Gastrocnemius medialis (tissue), 4 donors: ENCODE measurements around the gene GPAT3. TPM values are rescaled to one million over a fixed set of nuclear protein-coding genes. Genes with fewer than 3 reads are reported as not detected.

ENCODE experiments used
- ATAC-seq, 2 donors: fragments of 150-250 bp; one replicate each; pipeline ENCODE4 v1.9.1; 2016
- DNase-seq, 2 donors: peaks; one replicate each; pipeline ENCODE4 v3.0.0-alpha.2; 2019
- H3K27ac ChIP-seq, 4 donors: fragments of 200-600 bp; sonication (generic); 1 replicate in 1 of 4; 2 replicates in 3 of 4; pipeline ENCODE4 v1.5.1; 2016 to 2018; ENCODE audit warnings: mild to moderate bottlenecking in 2 of 4, moderate library complexity in 1 of 4
- H3K27me3 ChIP-seq, 3 donors: fragments of 200-600 bp; sonication (generic) in 2 of 3; 1 replicate in 1 of 3; 2 replicates in 2 of 3; pipeline versions ENCODE4 v1.5.1 to v1.6.0; 2016 to 2019; ENCODE audit warnings: mild to moderate bottlenecking in 1 of 3, moderate library complexity in 1 of 3
- H3K36me3 ChIP-seq, 2 donors: fragments of 200-600 bp; sonication (generic) in 1 of 2; one replicate each; pipeline ENCODE4 v1.5.1; 2017 to 2018
- H3K4me1 ChIP-seq, 2 donors: fragments of 200-600 bp; sonication (generic) in 1 of 2; one replicate each; pipeline ENCODE4 v1.5.1; 2016 to 2017; ENCODE audit warnings: mild to moderate bottlenecking in 2 of 2
- H3K4me3 ChIP-seq, 4 donors: fragments of 200-600 bp; sonication (generic) in 3 of 4; 1 replicate in 1 of 4; 2 replicates in 3 of 4; pipeline ENCODE4 v1.5.1; 2016 to 2019; ENCODE audit warnings: mild to moderate bottlenecking in 2 of 4
- H3K9me3 ChIP-seq, 3 donors: fragments of 200-600 bp; sonication (generic) in 2 of 3; 1 replicate in 1 of 3; 2 replicates in 2 of 3; pipeline ENCODE4 v1.5.1; 2016 to 2019
- CTCF ChIP-seq, 5 experiments: fragments of 450-650 bp in 3 of 5; fragments of 200-600 bp in 2 of 5; sonication (generic) in 2 of 5; IDR thresholded peaks in 4 of 5; conservative IDR thresholded peaks in 1 of 5; 1 replicate in 4 of 5; 2 replicates in 1 of 5; pipeline ENCODE4 v1.5.1; 2016 to 2019; ENCODE audit warnings: antibody characterized with exemption in 5 of 5, mild to moderate bottlenecking in 3 of 5, moderate library complexity in 3 of 5
- POLR2A ChIP-seq, 2 donors: fragments of 450-650 bp; IDR thresholded peaks; one replicate each; pipeline ENCODE4 v1.6.1; 2017; ENCODE audit warnings: antibody characterized with exemption in 2 of 2, mild to moderate bottlenecking in 2 of 2, moderate library complexity in 2 of 2
- in situ Hi-C, 4 donors: fragments of 200-750 bp; cut with MboI; loops; one replicate each; pipeline versions ENCODE4 v1.15.0 to v1.8.0; 2017; ENCODE audit warnings: low sequenced_read_pairs in 4 of 4
- intact Hi-C: fragments of 100-400 bp; cut with DNase I; formaldehyde crosslinking; loops from one replicate; pipeline ENCODE4 v1.15.1; 2023; ENCODE audit warnings: low total_unique reads
- total RNA-seq, 4 donors: library from RNA; depleted of rRNA; stranded (reverse); fragments of >200 nt; gene quantifications; one replicate each; pipeline versions ENCODE4 v1.1.0 to v1.2.3, GENCODE V29; 2016

GPAT3 gene
- total RNA-seq, 4 donors from 2014 or later = 9.5 to 183 (median 26.5) TPM

GRCh38 chr4:83548151-83548905, 12.4 kb downstream of the GPAT3 start:
- no peak for TF ChIP-seq POLR2A (IDR thresholded peaks at IDR 0.05)
- DNase-seq (peak; percentile 86 to 92), ATAC-seq (peak; percentile 84 to 85)
- Histone ChIP-seq H3K27me3 (no peaks in the 10 kb centered on the region), H3K9me3 (no peaks in the 10 kb centered on the region), H3K4me1 (peaks cover 40 to 66% of the 10 kb centered on the region in 2 donors), H3K36me3 (no peaks in the 10 kb centered on the region), H3K4me3 (peak overlapping the region in 1 of 4 donors; percentile 29), H3K27ac (peak overlapping the region; percentile 95 to 99 (median 98))
- in situ Hi-C loops (no loop called here), intact Hi-C loops (no loop called here)

- H3K27me3 ChIP-seq = no peaks in the 10 kb centered on the region
- H3K9me3 ChIP-seq = no peaks in the 10 kb centered on the region
- TF ChIP-seq POLR2A (IDR thresholded peaks at IDR 0.05) (no peak), CTCF (IDR thresholded peaks at IDR 0.05 in 4 of 5, conservative IDR thresholded peaks at IDR 0.05 in 1 of 5) (no peak)
- in situ Hi-C loops (no loop called here), intact Hi-C loops (no loop called here)
- H3K36me3 ChIP-seq = no peaks in the 10 kb centered on the region
- H3K27ac ChIP-seq = peak overlapping the region in 3 of 4 donors; percentile 36 to 64 (median 48)
- ATAC-seq = no peak
- H3K4me1 ChIP-seq = peaks cover 46 to 61% of the 10 kb centered on the region in 2 donors
- no peak overlapping the region for H3K4me3 ChIP-seq
- no peak for DNase-seq
These were observed 16.2 kb downstream of the GPAT3 start for GRCh38 chr4:83552083-83552482.

- Histone ChIP-seq H3K27ac (peak overlapping the region; percentile 6 to 64 (median 42)), H3K36me3 (no peaks in the 10 kb centered on the region), H3K27me3 (no peaks in the 10 kb centered on the region), H3K4me1 (peaks cover 41 to 64% of the 10 kb centered on the region in 2 donors), H3K9me3 (no peaks in the 10 kb centered on the region), H3K4me3 (no peak overlapping the region)
- intact Hi-C loops (no loop called here), in situ Hi-C loops (no loop called here)
- no peak for ATAC-seq
- TF ChIP-seq CTCF (IDR thresholded peaks at IDR 0.05 in 4 of 5, conservative IDR thresholded peaks at IDR 0.05 in 1 of 5) (no peak), POLR2A (IDR thresholded peaks at IDR 0.05) (no peak)
- no peak for DNase-seq
These were observed 17.0 kb downstream of the GPAT3 start for GRCh38 chr4:83552924-83553323.

- DNase-seq = no peak
- Histone ChIP-seq H3K4me3 (no peak overlapping the region), H3K27ac (peak overlapping the region; percentile 55 to 78 (median 64)), H3K4me1 (peaks cover 40 to 53% of the 10 kb centered on the region in 2 donors), H3K27me3 (no peaks in the 10 kb centered on the region), H3K36me3 (no peaks in the 10 kb centered on the region), H3K9me3 (no peaks in the 10 kb centered on the region)
- no peak for ATAC-seq
- in situ Hi-C loops = no loop called here
- intact Hi-C loops = no loop called here
- no peak for TF ChIP-seq CTCF (IDR thresholded peaks at IDR 0.05 in 4 of 5, conservative IDR thresholded peaks at IDR 0.05 in 1 of 5)
- no peak for TF ChIP-seq POLR2A (IDR thresholded peaks at IDR 0.05)
These were observed 20.2 kb downstream of the GPAT3 start for GRCh38 chr4:83556006-83556707.

GRCh38 chr4:83556816-83557215, 20.9 kb downstream of the GPAT3 start:
- ATAC-seq (peak in 1 of 2 donors; percentile 54), DNase-seq (no peak)
- Histone ChIP-seq H3K27me3 (no peaks in the 10 kb centered on the region), H3K4me1 (peaks cover 45 to 57% of the 10 kb centered on the region in 2 donors), H3K27ac (peak overlapping the region; percentile 55 to 78 (median 64)), H3K36me3 (no peaks in the 10 kb centered on the region), H3K9me3 (no peaks in the 10 kb centered on the region), H3K4me3 (no peak overlapping the region)
- intact Hi-C loops = no loop called here
- TF ChIP-seq POLR2A (IDR thresholded peaks at IDR 0.05) = no peak
- TF ChIP-seq CTCF (IDR thresholded peaks at IDR 0.05 in 4 of 5, conservative IDR thresholded peaks at IDR 0.05 in 1 of 5) = no peak
- in situ Hi-C loops = no loop called here
